Stimulated activated CD8-positive, alpha-beta memory T cell treated with anti-CD3 and anti-CD28 coated beads, Interleukin-15, amount 100 ng/mL, for 24 hours (primary cell): Measurements from ENCODE around the gene XK.
"Not testable (repeated sequence)": the region's sequence is repeated elsewhere in the genome, so short reads cannot be mapped to it uniquely, and the experiment has no call there.

Source experiments
- DNase-seq: peaks from one replicate; pipeline ENCODE4 v3.0.0-alpha.2; 2020; ENCODE audit warnings: low read depth

XK gene, protein sequence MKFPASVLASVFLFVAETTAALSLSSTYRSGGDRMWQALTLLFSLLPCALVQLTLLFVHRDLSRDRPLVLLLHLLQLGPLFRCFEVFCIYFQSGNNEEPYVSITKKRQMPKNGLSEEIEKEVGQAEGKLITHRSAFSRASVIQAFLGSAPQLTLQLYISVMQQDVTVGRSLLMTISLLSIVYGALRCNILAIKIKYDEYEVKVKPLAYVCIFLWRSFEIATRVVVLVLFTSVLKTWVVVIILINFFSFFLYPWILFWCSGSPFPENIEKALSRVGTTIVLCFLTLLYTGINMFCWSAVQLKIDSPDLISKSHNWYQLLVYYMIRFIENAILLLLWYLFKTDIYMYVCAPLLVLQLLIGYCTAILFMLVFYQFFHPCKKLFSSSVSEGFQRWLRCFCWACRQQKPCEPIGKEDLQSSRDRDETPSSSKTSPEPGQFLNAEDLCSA

DNA sequence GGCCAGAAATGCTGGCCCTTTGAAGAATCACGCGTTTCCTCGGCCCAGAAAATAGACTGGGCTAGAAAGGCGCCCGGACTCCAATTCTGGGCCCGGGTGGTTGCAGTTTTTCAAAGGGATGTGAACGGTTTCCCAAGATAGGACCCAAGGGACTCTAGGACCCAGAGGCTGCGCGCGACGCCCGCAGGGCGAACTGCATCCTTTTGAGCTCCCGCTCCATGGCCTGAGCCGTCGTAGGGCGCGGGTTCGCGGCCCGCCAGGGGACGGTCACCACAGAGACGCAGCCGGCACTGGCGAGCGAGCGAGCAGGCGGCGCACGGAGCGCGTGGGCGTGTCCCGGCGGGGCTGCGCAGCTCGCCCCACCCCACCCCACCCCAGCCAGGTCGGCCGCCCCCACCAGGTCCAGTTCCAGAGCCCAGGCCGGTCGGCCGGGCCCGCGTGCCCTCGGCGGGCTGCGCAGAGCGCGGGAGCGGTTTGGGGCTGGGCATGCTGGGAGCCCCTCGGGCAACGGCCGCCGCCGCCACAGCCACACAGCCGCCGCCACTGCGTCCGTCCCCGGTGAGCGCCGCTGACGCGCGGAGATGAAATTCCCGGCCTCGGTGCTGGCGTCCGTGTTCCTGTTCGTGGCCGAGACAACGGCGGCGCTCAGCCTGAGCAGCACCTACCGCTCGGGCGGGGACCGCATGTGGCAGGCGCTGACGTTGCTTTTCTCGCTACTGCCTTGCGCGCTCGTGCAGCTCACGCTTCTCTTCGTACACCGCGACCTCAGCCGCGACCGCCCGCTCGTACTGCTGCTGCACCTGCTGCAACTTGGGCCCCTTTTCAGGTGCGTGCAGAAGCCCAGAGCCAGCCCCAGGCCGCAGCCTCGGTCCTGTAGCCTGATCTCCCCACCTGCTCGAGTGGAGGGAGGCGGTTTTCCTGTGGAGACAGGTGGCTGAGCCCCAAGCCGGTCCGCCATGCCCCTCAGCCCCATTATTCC lies at the start of gene XK:
TSS of gene XK (plus strand) at position 411 of the 979 bp plus-strand sequence. CDS start at position 582, 171 bp downstream.
- DNase-seq: peak; percentile 1

DNA sequence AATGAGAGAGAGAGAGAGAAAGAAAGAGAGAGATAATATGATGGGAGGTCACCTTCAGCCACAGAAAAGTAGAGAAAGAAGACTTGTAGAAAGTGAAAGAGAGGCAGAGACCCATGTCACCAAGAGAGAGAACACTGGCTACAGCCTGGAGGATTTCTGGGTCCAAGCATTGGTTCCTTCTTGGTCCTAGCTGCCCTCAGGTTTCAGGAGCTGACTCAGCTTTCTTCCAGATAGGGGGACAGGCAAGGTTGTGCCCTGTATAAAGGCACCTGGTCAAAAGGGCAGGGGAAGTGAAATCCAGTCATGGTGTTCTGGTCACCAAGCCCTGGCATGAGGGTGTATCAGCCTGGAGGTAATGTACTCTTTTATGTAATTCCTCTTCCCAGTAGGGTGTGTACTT lies 47.5 kb upstream of the XK start:
- DNase-seq: no peak

DNA sequence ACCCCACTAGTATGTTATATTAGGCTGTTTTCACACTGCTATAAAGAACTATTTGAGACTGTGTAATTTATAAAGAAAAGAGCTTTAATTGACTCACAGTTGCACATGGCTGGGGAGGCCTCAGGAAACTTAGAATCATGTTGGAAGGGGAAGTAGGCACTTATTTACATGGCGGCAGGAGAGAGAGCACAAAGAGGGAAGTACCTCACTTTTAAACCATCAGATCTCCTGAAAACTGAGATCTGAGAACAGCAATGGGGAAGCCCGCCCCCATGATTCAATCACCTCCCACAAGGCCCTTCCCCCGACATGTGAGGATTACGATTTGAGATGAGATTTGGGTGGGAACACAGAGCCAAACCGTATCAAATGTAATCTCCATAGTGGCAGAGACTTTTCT lies 45.4 kb upstream of the XK start:
- no peak for DNase-seq

DNA sequence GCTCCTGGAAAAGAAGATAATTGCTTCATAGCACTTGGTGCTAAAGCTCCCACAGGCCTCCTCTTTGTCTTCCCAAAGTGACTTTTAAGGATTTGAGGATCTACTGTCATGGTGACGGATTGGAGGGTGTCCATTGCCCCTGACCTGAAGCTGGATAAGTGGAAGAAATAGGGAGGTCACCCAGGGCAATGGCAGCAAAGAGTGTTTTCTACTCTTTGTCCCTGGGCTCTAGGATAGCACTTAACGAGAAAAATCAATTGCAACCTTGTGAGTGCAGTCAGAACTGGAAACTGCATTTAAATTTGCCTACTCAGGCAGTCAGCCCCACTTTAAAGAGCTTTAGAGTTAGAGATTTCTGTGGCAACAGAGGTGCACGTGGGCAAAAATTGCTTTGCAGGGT lies 43.7 kb upstream of the XK start:
- no peak for DNase-seq

DNA sequence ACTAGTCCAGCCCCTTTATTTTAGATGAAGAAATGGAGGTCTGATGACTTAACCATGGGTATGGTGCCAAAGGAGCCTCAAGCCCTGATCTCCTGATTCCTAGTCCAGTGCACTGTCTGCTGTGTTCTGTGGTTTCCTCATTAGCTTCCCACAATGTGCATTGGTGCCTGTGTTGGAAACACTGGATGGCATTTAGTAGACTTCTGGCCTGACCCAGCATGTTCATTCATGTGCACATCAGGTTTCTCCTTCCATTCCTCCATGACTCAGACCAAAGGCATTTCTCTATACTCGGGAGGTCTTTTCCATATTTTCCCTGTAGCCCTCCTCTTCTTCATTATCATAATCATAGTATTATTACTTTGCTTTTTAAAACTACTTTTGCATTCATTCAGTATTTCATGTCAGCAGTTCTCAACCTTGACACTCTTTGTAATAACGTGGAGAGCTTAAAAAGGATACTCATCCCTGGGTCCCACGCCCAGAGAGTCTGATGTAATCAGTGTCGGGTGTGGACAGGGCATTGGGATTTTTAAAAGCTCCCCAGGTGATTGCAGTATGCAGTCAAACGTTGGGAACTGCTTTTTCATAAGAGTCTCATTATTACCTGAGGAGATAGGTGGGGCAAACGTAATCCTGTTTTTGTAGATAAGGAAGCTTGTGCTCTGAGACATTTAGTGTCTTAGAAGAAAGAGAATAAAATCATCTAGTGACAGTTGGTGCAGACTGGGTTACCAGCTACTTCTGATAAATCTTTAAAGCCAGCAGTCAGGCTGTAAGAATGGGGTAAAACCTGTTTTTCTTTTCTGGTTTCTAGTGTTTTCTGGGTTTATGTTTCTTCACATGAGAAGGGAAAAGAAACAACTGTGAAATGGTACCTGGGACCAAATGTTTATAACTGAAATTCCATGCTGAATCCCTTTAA lies 40.9 kb upstream of the XK start:
- DNase-seq: no peak

DNA sequence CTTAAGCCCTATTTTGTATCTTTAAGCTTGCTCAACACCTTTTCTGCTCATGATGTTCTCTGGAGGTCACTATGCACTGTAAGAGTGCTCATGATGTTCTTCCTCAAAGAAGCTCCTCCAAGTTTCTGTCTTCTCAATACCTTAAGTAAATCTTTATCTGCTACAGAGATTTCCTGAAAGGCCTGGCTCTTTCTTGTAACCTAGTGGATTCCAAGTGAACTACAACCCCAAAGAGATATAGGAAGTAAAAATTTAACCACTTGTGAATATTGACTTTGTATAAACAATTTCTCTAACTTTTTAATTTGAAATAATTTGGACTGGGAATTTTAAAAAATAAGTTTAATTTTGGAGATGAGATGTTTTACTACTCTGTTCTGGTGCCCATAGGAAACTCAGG lies 39.3 kb upstream of the XK start:
- DNase-seq: no peak

DNA sequence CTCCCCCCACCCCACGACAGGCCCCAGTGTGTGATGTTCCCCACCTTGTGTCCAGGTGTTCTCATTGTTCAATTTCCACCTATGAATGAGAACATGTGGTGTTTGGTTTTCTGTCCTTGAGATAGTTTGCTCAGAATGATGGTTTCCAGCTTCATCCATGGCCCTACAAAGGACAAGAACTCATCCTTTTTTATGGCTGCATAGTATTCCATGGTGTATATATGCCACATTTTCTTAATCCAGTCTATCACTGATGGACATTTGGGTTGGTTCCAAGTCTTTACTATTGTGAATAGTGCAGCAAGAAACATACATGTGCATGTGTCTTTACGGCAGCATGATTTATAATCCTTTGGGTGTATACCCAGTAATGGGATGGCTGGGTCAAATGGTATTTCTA lies 34.7 kb upstream of the XK start:
- DNase-seq: not testable (repeated sequence)

DNA sequence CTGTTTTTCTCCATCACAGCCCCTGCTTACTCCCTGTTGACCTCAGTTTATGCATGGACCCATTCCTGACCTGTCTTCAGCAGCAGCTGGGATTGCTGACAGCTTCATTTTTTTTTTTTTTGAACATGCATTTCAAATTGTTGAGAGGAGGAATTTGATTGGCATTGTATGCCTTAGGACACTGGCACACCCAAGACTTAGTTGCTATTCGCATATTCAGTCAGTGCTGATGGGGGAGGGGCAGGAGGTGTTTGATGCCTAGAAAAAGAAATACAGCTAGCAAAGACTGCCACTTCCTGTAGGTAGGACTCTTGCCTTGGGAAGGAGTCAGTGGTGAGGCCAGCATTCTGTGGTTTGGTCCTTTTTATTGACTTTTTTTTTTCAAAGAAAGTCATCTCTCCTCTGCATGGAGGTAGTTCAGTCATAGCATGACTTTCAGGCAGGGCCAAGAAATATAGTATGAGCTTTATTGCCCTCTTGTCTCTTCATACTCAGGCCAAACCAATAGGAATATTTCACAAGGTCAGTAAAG lies 33.6 kb upstream of the XK start:
- no peak for DNase-seq

DNA sequence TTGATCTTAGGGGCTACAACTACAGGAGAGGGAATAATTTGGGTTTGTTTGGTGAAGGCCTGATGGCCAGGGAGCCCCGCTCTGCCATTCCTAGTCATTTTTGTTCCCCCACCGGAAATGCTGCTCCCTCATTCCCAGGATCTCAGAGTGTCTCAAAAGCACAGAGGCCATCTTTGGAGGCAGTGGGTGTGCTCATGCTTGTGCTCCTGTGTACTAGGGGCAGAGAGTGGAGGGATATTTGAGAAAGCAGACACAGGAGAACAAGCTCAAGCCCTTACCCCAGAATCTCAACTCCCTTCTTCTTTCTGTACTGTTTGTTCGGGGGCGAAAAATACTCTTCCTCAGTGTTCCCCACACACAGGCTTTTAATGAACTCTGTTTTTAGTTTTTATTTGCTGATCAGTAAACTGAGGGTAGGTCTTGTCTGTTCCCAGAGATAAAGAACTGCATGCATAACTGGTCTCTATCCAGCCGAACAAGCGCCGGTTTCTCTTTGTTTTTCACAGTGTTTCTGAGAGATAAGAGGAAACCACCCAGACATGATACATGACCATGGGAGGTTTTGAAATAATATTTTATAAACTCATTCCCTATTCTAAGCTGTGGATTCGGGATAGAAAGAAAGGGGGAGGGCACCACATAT lies 32.9 kb upstream of the XK start:
- DNase-seq: no peak

DNA sequence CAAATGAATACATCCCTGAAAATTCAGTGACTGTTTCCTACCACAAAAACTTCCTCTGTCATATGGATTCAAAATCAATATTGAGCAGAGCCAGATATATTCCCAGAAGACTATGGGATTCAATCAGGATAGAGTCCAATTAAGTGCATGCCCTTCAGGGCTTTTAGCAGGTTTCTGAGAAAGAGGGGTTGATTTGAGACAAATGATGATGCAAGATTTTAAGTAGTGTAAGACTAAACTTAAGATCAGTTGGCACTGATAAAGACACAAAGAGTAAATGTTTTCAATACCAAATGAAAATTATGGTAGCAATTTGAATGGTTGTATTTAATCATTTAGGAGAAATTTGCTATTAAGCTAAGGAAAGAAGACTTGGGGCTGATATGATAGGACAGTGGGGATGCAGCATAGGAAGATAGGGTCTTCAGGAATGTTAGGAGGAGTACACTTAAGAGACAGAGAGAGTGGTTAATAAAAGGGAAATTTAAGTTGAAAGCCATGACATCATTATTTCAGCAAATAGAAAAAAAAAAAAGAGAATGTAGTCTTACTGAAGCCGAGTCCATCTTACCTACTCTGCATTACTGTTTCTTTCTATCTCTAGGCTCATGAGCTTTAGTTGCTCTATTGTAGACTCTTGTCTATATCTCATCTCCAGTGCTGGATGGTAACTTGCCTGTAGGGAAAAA lies 32.0 kb upstream of the XK start:
- DNase-seq: no peak

DNA sequence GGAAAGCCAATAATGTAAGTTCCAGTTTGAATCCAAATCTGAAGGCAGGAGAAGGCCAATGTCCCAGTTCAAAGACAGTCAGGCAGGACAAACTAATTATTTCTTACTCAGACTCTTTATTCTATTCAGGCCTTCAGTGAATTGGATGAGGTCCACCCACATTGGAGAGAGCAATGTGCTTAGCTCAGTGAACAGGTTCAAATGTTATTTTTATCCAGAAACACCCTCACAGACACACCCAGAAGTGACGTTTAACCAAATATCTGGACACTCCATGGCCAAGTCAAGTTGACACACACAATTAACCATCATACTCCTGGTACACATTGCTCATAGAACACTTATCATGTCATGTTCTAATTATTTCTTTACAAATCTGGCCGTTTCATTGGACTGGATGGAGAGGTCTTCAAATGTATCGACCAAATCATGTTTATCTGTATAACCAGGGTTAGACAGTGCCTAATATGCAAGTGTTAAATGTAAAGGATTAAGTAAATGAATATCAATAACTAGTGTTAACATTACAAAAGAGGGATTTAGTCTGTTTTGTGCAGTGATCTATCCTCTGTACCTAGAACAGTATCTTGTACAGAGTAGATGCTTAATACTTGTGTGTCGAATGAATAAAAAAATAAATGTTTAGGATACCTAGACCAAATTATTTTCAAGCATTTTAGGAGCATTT lies 27.1 kb upstream of the XK start:
- DNase-seq: no peak

DNA sequence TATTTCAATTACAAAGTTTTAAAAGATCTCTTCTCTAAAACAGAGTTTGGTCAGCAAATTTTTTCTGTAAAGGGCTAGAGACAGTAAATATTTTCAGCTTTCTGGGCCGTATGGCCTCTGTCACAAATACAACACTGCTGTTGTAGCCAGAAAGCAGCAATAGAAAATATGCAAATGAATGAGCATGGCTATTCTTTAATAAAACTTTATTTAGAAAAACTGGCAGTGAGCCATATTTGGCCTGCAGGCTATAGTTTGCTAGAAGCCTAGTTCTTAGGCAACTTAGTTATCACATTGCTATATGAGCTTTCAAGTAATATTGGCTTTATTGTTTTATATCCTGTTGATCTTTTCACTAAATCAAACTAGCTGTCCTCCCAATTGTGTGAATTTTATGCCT lies 26.5 kb upstream of the XK start:
- no peak for DNase-seq

DNA sequence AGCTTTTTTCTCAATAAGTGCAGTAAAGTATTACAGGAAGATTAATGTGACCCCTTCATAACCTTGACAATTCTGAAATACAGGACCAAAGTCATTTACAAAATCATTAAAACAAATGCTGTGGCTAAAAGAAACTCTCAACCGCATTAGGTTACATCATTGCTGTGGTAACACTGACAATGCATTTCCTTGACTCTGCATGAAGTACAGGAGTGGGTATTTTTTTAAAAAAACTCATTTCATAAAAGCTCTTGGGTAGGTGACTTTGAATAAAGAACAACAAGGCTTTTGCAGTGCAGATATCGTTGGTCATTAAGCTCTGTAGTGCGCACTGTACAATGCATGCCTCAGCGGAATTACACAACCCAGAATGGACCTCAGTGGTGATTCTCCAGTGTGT lies 23.4 kb upstream of the XK start:
- no peak for DNase-seq

DNA sequence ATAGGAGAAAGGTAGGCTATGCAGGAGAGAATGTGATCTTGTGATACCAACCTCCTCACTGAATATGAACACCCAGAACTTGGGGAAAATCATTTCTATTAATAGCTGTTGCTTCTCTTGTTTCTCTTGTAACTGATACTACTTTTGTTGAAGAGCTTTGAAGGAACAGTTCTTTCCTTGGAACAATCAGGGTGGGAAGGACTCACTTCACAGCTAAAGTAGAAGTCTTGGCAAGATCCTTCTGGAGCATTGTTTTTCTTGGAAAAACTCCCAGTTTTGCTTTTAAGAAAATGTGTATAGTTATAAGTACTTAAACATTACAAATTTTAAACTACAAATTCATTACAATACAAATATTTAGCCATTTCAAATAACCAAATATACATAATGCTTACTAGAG lies 19.1 kb upstream of the XK start:
- DNase-seq: no peak

DNA sequence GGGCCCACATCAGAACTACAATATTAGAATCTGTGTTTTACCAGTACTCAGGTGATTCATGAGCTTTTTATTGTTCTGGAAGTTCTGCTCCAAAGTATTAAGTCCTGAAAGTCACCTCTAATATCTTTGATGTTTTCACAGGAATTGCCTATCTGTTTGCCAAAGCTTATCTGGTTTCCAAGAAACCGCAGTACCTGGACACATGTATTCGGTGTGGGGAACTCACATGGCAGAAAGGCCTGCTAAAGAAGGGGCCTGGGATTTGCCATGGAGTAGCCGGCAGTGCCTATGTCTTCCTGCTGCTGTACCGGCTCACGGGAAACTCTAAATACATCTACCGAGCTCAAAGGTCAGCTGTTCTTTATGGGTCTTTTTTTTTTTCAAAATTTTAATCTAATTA lies 18.4 kb upstream of the XK start:
- DNase-seq: no peak

DNA sequence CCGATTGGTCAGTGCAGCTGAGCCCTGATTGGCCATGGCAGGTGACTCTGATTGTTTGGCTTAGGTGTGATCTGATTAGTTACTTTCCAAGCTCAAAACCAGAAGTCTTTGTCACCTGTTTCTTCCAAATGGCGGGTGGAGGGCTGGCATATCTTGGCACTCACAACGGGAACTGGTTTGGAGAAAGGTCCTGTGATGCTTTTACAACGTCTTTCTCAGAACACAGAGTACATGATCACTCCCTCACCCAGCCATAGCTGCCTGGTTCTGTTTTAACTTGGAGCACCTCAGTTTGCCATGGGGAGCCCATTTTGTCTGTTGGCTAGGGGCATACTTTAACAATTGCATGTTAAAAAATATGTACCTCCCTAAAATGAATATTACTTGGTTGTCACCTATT lies 13.0 kb upstream of the XK start:
- no peak for DNase-seq

DNA sequence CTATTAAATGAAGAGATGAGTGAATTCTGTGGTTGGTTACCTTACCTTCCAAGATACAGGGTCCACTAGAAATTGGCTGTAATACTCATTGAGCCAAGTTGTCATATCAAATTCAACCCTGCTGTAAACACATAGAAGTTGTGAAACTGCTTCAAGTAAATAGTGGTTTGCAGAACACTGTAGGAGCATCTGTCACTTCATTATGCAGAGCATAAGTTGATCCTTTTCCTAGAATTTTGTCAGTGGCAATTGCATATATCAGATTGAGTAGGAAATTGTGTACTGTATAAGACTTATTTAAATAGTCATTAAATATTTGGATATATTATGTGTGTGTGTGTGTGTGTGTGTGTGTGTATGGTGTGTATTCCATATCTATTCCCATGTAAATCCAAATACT lies 8.8 kb upstream of the XK start:
- DNase-seq: no peak

DNA sequence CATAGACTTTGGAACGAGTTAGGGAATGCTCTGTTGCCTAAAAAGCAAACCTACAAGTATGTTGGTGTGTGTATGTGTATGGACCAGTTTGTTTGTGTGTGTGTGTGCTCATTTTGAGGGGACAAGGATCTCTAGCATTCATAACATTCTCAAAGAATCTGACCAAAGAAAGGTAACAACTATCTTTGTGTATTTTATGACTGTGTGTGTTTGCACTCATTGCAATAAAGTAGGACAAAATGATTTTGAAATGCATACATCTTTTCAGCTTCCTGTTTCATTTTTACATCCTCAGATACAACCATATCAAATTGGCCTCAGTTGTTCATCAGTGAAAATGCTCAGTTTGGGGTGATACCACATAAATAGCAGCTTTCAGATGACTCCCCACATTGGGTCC lies 8.3 kb upstream of the XK start:
- DNase-seq: no peak

DNA sequence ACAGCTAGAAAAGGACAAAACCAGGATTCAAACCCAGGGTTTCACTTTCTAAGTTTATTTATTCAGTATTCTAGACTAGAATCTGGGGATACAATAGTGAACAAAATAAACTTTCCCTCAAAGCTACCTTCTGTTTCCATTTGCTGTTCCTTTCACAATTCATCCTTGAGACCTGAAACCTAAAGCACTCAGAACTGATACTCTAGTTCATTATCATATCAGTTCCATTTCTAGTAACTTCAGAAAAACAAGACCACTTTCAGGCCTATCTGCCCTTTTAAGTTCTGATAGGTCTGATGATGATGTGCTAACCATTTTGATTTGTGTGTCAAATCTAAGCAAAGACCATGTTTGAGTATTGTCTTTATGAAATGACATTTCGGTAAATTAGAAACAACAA lies 7.8 kb upstream of the XK start:
- DNase-seq: no peak

DNA sequence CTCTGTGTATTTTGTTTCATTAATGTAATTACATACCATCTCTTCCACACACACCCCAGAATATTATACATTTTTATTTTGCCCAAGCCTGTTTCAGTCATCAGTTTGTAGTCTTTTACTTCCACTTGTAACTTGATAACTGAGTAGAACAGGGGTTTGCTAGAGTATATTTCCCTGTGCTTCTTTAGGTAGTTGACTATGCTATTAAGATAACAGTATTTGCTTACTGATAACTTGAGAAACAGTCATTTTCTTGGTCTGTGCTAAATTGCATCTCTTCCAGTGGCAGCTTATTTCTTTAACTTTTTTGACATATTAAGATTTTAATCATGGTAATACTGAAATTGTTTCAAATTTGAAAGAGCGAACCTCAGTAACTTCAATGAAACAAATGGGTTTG lies 7.0 kb upstream of the XK start:
- no peak for DNase-seq
